T-helper 1 cell treated with Interleukin-12 subunit alpha and Interleukin-12 subunit beta and Interleukin-4 antibody, amounts not matched to agents 30 μg/mL and 1 μg/mL, for 36 hours (primary cell): ENCODE results near the gene MAN1C1.
A peak's percentile ranks its signal among the peaks of the same experiment; 100 is the strongest.

Source experiments
- H3K27ac Mint-ChIP-seq: one replicate; pipeline ENCODE4 v1.8.0; 2021; ENCODE audit warnings: mild to moderate bottlenecking, mixed read lengths
- H3K27me3 Mint-ChIP-seq: one replicate; pipeline ENCODE4 v1.8.0; 2021; ENCODE audit warnings: low read depth, mixed read lengths
- H3K36me3 Mint-ChIP-seq: one replicate; pipeline ENCODE4 v1.8.0; 2021; ENCODE audit warnings: low read depth, mixed read lengths
- H3K4me1 Mint-ChIP-seq: one replicate; pipeline ENCODE4 v1.8.0; 2021; ENCODE audit warnings: low read depth, mixed read lengths
- H3K4me3 Mint-ChIP-seq: one replicate; pipeline ENCODE4 v1.8.0; 2021; ENCODE audit warnings: mild to moderate bottlenecking, moderate library complexity, mixed read lengths
- H3K9me3 Mint-ChIP-seq: one replicate; pipeline ENCODE4 v1.8.0; 2021; ENCODE audit warnings: mixed read lengths

Gene MAN1C1

GRCh38 chr1:25616095-25616986 lies at the start of gene MAN1C1:
Gene MAN1C1, plus strand, starts transcription at chr1:25616791. Its CDS starts 1,007 bp downstream, at chr1:25617798.
- Mint-ChIP-seq H3K27me3 (peaks cover 78% of the 10 kb centered on the region), H3K27ac (no peak within 1 kb of the TSS), H3K4me3 (peak within 1 kb of the TSS; percentile 27), H3K9me3 (no peaks in the 10 kb centered on the region), H3K36me3 (peaks cover 6% of the 10 kb centered on the region), H3K4me1 (peaks cover 43% of the 10 kb centered on the region)

GRCh38 chr1:25567710-25568089 lies 48.9 kb upstream of the MAN1C1 start:
- Mint-ChIP-seq H3K4me3 (no peak overlapping the region), H3K36me3 (peaks cover 12% of the 10 kb centered on the region), H3K27me3 (peaks cover 4% of the 10 kb centered on the region), H3K9me3 (no peaks in the 10 kb centered on the region), H3K4me1 (peaks cover 22% of the 10 kb centered on the region), H3K27ac (no peak overlapping the region)

GRCh38 chr1:25568090-25568833 lies 48.3 kb upstream of the MAN1C1 start:
- Mint-ChIP-seq H3K27me3 (peaks cover 6% of the 10 kb centered on the region), H3K9me3 (no peaks in the 10 kb centered on the region), H3K36me3 (peaks cover 8% of the 10 kb centered on the region), H3K27ac (no peak overlapping the region), H3K4me3 (no peak overlapping the region), H3K4me1 (peaks cover 17% of the 10 kb centered on the region)

DNA sequence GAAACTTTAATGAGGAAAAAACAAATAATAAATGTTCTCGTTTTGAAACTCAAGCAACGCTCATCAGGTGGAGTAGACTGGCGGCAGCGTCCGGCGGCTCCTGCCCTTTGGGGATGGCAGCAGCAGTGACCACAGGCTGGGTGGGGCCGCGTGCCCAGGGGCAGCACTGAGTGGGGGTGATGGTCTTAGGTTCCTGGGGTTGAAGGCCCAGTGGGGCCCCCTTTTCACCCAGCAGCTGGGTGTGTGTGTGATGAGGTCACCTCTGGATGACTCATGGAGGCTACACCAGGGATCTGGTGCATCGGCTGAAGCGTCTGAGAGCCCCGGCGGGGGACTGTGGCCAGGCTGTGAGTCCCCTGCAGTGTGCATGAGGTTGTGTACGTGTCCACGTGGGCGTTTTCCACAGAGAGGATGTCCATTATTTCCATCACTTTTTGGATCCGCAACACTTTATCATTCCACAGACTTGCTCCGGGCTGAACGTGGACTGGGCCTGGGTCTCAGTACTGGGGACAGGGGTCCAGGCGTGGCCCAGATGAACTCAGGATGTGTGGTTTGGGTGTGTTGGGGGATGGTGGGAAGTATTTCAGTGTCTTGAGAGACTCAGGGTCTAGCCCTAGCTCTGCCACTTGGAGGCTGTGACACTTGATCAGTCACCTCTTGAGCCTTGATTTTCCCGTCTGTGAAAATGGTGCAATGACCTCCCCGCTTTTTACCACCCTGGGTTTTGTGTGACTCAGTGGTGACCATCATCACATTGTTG lies 47.6 kb upstream of the MAN1C1 start:
- Mint-ChIP-seq H3K9me3 (no peaks in the 10 kb centered on the region), H3K4me1 (peaks cover 17% of the 10 kb centered on the region), H3K27ac (no peak overlapping the region), H3K27me3 (peaks cover 6% of the 10 kb centered on the region), H3K4me3 (no peak overlapping the region), H3K36me3 (peaks cover 8% of the 10 kb centered on the region)

DNA sequence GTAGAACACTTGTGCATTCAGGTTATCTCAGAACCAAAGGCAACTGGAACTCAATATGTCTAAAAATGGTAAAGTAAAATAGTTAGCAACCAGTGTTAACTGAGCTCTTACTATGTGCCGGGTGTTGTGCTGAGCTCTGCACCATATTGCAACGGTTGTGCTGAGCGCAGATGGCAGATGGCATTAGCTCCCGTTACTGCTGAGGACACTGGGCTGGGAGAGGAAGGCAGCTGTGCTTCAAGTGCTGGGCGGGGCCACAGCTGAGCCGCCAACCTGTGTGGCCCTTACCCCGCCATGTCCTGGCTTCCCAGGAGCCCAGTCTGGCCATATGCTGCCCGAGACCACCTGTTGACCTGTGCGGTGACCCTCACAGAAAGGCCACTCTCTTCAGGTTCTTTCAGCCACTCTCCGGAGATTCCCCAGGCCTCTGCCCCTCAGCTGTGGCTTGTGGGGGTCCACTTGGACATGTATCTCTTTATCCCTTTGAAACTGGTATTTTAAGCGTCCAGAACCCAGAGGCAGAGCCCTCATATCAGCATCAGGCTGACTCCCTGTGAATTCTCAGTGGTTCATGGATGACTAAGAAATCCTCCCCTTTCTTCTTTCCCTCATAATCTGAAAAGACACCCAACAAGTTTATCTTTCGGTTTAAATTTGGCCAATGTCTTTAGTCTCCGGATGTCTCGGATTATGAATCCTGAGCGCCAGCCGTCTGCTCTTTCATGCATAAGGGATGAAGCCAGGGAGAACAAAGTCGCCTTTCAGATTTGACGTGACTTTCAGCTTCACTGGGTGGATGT lies 46.8 kb upstream of the MAN1C1 start:
- Mint-ChIP-seq H3K36me3 (peaks cover 8% of the 10 kb centered on the region), H3K27me3 (peaks cover 6% of the 10 kb centered on the region), H3K4me1 (peaks cover 13% of the 10 kb centered on the region), H3K27ac (no peak overlapping the region), H3K4me3 (no peak overlapping the region), H3K9me3 (no peaks in the 10 kb centered on the region)

DNA sequence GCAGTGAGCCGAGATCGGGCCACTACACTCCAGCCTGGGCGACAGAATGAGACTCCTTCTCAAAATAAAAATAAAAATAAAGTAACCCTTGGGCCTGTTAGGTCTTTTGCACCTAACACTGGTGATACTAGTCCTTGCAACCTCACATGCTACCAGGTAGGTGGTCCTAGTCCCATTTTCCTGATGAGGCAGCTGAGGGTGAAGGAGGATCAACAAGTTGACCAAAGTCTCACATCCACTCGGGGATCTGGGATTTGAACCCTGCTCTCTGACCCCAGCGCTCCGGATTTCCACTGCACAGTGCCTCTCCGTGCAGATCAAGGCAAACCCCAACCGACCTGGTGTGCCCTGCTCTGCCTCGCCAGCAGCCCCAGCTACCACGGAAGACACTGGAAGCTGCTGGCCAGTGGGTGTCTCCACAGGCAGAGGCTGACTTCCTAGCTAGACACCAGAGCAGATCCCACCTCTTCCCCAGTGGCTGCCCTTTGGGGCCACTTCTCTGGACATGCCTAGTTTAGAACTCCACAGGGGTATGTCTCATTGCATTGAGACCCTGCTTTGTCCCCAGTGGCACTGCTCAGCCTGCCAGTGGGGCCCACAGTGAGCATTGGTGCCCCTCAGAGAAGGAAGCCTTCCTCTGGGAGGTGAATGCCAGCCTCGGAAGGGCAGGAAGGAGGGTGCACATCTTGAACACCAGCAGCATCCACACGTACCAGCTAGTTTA lies 45.6 kb upstream of the MAN1C1 start:
- Mint-ChIP-seq H3K4me3 (no peak overlapping the region), H3K36me3 (peaks cover 7% of the 10 kb centered on the region), H3K4me1 (peaks cover 4% of the 10 kb centered on the region), H3K27me3 (peaks cover 6% of the 10 kb centered on the region), H3K27ac (no peak overlapping the region), H3K9me3 (no peaks in the 10 kb centered on the region)

DNA sequence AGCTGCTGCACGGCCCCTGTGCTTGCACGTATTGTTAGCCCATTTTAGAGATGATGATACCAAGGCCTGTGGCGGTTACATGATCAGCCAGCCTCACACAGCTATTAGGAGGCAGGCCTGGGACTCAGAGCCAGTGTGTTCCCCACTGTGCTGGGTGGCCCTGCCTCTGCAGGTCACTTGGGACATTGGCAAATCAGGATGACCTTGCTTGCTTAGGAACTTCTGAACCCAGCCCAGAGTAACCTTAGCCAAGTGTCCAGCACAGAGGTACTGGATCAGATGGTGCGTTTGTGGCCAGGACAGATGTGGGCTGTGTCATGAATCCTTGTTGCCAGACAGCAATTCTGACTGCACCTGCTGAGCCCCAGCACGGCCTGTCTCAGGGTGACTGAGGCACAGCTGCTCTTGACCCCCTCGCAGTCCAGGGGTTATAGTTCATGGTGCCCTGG lies 45.0 kb upstream of the MAN1C1 start:
- Mint-ChIP-seq H3K4me1 (peaks cover 2% of the 10 kb centered on the region), H3K4me3 (no peak overlapping the region), H3K27me3 (peaks cover 6% of the 10 kb centered on the region), H3K36me3 (peaks cover 7% of the 10 kb centered on the region), H3K27ac (no peak overlapping the region), H3K9me3 (no peaks in the 10 kb centered on the region)

- Mint-ChIP-seq H3K36me3 (peaks cover 7% of the 10 kb centered on the region), H3K9me3 (no peaks in the 10 kb centered on the region), H3K27ac (no peak overlapping the region), H3K27me3 (peaks cover 6% of the 10 kb centered on the region), H3K4me1 (peaks cover 2% of the 10 kb centered on the region), H3K4me3 (no peak overlapping the region)
These were observed 44.5 kb upstream of the MAN1C1 start for GRCh38 chr1:25572107-25572506.

DNA sequence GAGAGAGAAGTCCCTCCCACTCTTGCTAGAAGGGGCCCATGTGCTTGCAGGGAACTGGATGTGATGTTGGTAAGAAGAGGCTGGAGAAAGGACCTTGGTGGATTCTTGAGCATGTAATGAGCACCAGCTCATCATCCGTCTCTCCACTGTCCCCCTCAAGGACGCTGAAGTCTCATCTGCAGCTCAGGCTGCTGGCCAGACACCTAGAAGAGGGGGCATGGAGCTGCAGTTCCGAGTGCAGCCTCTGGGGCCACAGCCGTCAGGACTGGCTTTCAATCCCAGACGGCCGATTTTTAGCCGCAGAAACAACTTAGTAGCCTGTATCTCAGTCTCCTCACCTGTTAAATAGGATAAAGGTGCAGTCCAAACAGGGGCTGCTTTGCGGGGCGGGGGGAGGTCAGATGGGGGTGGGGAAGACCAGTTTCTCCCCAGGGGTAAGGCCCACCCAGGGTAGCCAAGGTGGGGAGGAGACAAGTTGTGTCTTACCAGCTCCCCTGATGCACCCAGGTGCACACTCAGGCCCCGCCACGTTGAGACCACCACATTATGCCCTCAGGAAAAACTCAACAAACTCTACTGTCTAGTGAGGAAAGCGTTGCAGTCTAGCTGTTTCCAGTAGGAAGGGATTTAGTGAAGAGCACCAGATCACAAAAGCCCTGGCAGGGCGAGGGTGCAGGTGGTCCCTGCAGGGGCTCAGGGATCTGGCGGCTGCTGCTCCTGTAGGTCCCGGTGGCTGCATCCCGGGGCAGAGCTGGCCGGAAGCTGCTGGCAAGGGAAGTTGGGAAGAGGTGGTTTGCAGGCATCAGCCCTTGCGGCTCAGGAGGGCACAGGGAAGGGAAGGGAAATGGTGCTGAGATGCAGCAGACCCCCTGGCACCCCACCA lies 43.6 kb upstream of the MAN1C1 start:
- Mint-ChIP-seq H3K9me3 (no peaks in the 10 kb centered on the region), H3K27me3 (peaks cover 6% of the 10 kb centered on the region), H3K4me3 (no peak overlapping the region), H3K4me1 (peaks cover 2% of the 10 kb centered on the region), H3K36me3 (peaks cover 5% of the 10 kb centered on the region), H3K27ac (no peak overlapping the region)

DNA sequence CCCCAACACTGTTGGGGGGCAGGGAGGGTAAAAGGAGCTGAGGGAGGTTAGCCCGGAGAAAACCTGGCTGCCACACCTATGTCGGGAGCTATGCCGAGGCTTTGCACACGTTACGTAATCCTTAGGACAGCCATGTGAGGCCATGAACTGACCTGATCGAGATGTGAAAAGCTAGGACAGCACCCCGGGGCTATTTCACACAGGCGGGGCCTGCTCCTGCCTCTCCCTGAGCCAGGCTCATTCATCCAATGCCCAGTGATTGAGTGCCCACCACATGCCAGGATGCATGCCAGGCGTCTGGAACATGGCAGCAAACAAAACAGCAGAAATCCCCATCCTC lies 43.0 kb upstream of the MAN1C1 start:
- no peaks in the 10 kb centered on the region for H3K9me3 Mint-ChIP-seq
- no peaks in the 10 kb centered on the region for H3K36me3 Mint-ChIP-seq
- H3K4me1 Mint-ChIP-seq: no peaks in the 10 kb centered on the region
- H3K27me3 Mint-ChIP-seq: peaks cover 6% of the 10 kb centered on the region
- H3K4me3 Mint-ChIP-seq: no peak overlapping the region
- H3K27ac Mint-ChIP-seq: no peak overlapping the region

- Mint-ChIP-seq H3K36me3 (no peaks in the 10 kb centered on the region), H3K4me3 (no peak overlapping the region), H3K9me3 (no peaks in the 10 kb centered on the region), H3K4me1 (no peaks in the 10 kb centered on the region), H3K27ac (no peak overlapping the region), H3K27me3 (peaks cover 10% of the 10 kb centered on the region)
These were observed 42.6 kb upstream of the MAN1C1 start for GRCh38 chr1:25573961-25574360.

DNA sequence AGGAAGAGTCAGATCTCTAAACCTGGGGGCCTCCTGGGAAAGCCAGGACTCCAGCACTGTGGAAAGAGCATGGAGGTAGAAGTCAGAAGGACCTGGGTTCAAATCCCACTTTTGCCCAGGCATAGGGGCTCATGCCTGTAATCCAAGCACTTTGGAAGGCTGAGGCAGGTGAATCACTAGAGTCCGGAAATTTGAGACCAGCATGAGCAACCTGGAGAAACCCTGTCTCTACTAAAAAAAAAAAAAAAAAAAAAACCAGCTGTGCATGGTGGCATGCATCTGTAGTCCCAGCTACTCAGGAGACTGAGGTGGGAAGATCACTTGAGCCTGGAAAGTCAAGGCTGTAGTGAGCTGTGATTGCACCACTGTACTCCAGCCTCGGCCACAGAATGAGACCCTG lies 41.4 kb upstream of the MAN1C1 start:
- no peaks in the 10 kb centered on the region for H3K9me3 Mint-ChIP-seq
- H3K27me3 Mint-ChIP-seq: peaks cover 13% of the 10 kb centered on the region
- no peak overlapping the region for H3K27ac Mint-ChIP-seq
- no peak overlapping the region for H3K4me3 Mint-ChIP-seq
- no peaks in the 10 kb centered on the region for H3K4me1 Mint-ChIP-seq
- no peaks in the 10 kb centered on the region for H3K36me3 Mint-ChIP-seq
